Frontal cortex (tissue), 4 donors: ENCODE results near the gene SLC35G3. TPM values are rescaled to one million over a fixed set of nuclear protein-coding genes. Genes with fewer than 3 reads are reported as not detected.
A peak's percentile ranks its signal among the peaks of the same experiment; 100 is the strongest.
"Not testable (repeated sequence)": the region's sequence is repeated elsewhere in the genome, so short reads cannot be mapped to it uniquely, and the experiment has no call there.

ENCODE experiments used
- DNase-seq, 2 donors: peaks; one replicate each; pipeline ENCODE4 v3.0.0; 2012; ENCODE audit warnings: low spot score in 2 of 2
- FAIRE-seq: peaks from 2 replicates; lab custom pipeline; 2012; peaks lifted over from hg19 to GRCh38; lab: Jason Lieb, UNC
- total RNA-seq: library from RNA; depleted of rRNA; stranded (reverse); fragments of >200 nt; gene quantifications from one replicate; pipeline ENCODE4 v1.2.3, GENCODE V29; 2014
- donor health status: control.
- donor health status: control.
- donor health status: control.

The SLC35G3 gene
- total RNA-seq, 1 donor from 2014 or later, result not detected

DNA sequence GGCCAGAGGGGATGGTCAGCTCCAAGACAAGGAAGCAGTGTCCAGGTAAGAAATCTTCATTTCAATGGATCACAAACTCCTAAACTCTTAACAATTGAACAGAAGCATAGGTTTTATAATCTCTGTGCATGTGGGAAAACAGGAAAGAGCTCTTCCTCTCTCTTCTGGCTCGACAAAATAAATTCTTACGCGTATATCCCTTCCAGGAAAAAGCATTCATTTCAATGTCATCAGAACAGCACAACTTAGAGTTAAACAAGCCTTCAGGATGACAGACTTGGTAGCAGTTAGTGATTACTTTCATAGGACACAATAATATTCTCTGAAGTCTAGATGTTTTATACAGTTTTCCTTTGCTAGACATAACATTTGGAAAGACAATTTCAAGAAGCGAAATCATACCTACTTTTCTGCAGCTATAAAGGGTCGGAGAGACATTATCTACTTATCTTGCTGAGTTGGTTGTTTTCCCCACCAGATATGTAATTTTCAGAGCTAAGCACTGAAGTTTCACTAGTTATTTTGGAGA, 19.3 kb upstream of the SLC35G3 start:
- DNase-seq (no peak), FAIRE-seq (no peak)

GRCh38 chr17:35212668-35213067, 18.5 kb upstream of the SLC35G3 start:
- no peak for DNase-seq
- FAIRE-seq, result no peak

- DNase-seq, result no peak
- no peak for FAIRE-seq
These were observed 16.5 kb upstream of the SLC35G3 start for GRCh38 chr17:35210741-35211140.

DNA sequence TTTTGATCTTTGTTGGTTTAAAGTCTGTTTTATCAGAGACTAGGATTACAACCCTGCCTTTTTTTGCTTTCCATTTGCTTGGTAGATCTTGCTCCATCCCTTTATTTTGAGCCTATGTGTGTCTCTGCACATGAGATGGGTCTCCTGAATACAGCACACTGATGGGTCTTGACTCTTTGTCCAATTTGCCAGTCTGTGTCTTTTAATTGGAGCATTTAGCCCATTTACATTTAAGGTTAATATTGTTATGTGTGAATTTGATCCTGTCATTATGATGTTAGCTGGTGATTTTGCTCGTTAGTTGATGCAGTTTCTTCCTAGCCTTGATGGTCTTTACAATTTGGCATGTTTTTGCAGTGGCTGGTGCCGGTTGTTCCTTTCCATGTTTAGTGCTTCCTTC, 8.4 kb upstream of the SLC35G3 start:
- FAIRE-seq, DNase-seq: not testable (repeated sequence)

GRCh38 chr17:35195062-35195461, 869 bp upstream of the SLC35G3 start:
- FAIRE-seq, DNase-seq: not testable (repeated sequence)

GRCh38 chr17:35192708-35193107, 1.5 kb downstream of the SLC35G3 start:
- FAIRE-seq, result no peak
- no peak for DNase-seq

GRCh38 chr17:35191001-35191695, 3.0 kb downstream of the SLC35G3 start:
- FAIRE-seq (no peak), DNase-seq (no peak)

DNA sequence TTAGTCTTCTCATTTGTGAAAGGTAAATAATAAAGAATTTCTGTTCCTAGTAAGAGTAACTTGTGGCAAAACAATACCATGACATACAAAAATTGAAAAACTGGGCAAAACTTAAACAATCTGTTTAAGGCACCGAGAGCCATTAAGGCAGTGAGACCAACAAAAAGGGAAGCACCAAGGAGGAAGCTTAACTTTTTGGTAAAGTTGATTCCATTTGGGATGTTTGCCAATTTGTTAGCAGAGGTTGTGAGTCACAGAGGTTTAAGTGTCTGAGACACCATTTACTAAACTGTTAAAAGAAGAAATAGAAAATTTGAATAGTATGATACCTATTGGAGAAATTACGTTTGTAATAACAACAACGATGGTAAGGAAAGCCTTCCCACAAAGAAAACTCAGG, 4.9 kb downstream of the SLC35G3 start:
- DNase-seq (peak in 1 of 2 donors; percentile 23), FAIRE-seq (no peak)

GRCh38 chr17:35188111-35188510, 6.1 kb downstream of the SLC35G3 start:
- no peak for FAIRE-seq
- DNase-seq, result no peak

DNA sequence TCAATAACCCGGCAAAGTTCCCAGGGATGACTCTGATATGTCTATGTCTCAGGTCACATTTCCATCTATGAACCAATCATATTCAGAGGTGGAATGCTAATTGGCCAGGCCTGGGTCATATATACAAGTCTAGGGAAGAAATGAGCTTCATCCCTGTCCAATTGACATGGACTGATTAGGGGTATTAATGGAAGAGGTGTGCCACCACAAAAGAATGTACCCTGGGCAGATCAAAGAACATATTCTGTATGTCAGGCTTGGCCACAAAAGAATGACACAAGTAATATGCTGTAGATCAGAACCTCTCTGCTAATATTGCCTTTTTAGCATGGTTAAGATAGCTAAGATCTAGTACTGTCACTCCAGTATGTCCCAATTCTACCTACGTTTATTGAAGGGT, 6.7 kb downstream of the SLC35G3 start:
- DNase-seq, result no peak
- no peak for FAIRE-seq

DNA sequence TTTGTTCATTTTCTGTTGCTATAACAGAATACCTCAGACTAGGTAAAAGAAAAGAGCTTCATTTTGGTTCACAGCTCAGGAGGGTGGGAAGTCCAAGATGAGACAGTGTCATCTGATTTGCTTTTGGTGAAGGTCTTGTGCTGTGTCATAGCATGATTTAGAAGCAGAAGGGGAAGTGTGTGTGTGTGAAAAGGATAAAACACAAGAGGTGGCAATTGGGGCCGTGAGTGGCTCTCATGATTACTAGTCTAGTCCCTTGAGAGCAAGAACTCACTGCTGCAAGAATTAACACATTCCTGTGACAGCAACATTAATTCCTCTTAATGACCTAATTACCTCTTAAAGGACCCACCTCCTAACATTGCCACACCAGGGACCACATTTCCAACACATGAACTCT, 8.3 kb downstream of the SLC35G3 start:
- DNase-seq (no peak), FAIRE-seq (no peak)

GRCh38 chr17:35184274-35184673, 9.9 kb downstream of the SLC35G3 start:
- FAIRE-seq (no peak), DNase-seq (no peak)

- no peak for FAIRE-seq
- no peak for DNase-seq
These were observed 10.9 kb downstream of the SLC35G3 start for GRCh38 chr17:35183332-35183731.

GRCh38 chr17:35179379-35179778, 14.8 kb downstream of the SLC35G3 start:
- not testable (repeated sequence) for DNase-seq, FAIRE-seq

DNA sequence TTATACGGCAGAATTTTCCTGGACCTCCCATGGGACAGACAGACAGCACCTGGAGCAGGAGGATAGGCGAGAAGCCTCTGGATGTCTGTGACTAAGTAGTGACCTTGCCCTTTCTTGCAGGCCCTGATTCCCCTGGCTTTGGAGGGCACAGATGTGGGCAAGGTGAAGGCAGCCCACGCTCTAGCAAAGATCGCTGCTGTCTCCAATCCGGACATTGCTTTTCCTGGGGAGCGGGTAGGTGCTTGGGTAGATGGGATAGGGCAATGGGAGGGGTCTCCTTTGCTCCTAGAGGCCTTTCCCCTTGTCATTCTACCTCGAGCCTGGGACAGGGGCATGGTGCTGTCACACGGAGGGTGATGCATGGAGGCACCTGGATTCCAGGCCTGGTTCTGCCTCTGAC, 17.3 kb downstream of the SLC35G3 start:
- FAIRE-seq (no peak), DNase-seq (no peak)

DNA sequence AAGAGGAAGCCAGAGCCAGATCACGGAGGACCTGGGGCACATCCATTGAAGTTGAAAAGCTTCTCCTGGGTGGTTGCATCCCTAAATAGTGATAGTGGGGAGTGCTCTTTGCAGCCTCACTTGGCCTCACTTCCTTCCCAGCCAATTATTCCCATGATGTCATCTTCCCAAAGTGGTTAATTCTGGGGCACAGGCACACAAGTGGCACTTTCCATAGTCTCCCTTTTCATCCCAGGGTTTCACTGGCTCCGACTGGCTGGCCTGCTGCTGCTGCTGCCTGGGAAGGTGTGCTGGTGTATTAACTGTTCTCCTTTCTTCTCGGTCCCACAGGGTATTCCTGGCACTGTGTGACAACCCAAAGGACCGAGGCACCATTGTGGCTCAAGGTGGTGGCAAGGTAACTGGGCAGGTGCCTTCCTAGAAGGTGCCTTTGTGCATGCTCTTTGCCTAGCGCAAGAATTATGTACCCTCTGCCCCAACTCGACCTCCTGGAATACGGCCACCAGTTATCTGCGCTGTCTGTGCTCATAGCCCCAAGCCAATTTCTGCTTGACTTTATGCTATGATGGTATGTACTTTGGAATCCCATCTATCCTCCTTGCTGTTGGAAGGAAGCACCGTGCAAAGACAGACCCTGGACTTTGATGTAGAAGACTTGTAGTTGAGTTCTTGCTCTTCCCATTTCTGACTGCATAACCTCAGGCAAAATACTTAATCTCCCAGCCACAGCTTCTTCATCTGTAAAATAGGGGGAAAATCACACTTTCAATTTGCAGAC, 18.4 kb downstream of the SLC35G3 start:
- DNase-seq, result no peak
- FAIRE-seq, result no peak

- FAIRE-seq (no peak), DNase-seq (no peak)
These were observed 19.3 kb downstream of the SLC35G3 start for GRCh38 chr17:35174835-35175334.

DNA sequence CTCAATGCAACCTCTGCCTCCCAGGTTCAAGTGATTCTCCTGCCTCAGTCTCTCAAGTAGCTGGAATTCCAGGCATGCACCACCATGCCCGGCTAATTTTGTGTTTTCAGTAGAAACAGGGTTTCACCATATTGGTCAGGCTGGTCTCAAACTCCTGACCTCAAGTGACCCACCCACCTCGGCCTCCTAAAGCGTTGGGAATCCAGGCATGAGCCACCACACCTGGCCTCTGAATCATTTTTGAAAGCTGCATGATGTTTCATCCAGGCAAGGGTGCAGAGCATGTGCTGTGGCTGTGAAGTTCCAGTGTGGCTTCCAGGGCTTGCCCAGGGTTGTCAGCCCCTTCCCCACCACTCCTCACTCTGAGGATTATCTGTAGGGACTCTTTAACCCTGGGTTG, 21.9 kb downstream of the SLC35G3 start:
- not testable (repeated sequence) for FAIRE-seq, DNase-seq

DNA sequence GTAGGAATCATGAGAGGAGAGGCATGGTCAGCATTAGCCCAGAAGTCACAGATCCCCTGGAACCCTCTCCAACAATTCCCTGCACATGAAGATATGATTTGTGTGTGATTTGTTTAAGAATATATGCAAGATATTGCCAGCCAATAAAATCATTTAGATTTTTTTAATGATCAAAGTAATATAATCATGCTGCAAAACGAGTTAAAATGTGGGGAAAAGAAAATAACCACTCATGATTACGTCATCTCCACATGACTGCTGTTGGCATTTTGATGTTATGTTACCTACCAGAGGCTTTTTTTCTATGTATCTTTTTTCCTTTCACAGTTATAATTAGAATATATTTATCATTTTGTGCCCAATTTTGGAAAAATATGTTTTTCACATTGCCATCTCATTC, 22.4 kb downstream of the SLC35G3 start:
- FAIRE-seq, result no peak

DNA sequence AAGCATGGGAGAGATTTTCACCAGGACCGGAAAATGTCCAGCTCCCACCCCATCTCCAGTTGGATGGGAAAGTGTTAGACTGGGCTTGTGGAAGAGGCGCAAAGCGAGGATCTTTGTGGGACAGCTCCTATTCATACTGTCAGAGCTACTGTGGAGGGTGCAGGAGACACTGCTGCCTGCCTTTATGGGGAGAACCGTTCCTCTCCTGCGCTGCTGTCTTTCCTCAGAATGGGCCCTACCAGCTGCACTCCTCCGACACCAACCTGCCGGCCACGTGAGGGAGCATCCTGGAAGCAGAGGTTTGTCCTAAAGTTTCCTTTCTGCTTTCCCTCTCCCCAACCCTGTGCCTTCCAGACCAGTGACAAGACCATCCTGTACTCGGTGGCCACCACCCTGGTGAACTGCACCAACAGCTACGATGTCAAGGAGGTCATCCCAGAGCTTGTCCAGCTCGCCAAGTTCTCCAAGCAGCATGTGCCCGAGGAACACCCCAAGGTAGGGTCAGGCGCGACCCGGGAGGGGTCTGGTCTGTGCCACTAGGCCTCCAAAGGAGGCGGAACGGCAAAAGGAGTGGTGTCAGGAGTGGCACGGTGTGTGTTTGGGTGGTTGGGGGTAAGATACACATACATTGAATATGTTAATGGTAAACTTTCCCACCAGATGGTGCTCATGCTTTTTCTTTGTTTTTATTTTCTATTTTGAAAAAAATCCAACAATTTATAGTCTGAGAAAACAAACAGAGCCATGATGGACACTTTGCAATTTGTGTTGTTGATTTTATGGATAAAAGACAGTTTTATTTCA, 23.0 kb downstream of the SLC35G3 start:
- no peak for FAIRE-seq
- DNase-seq, result no peak

More for the DNA sequence above, 22.4 kb downstream of the SLC35G3 start:
- no peak for DNase-seq
